ENCODE results near the gene TMEM174. TPM values are rescaled to one million over a fixed set of nuclear protein-coding genes. Genes with fewer than 3 reads are reported as not detected.

The TMEM174 gene
- total RNA-seq, 1 donor from 2014 or later = not detected

- no peak overlapping the region for H3K4me3 ChIP-seq (ENCODE audit: low read depth, low read length)
- TF ChIP-seq, protein P1, sequence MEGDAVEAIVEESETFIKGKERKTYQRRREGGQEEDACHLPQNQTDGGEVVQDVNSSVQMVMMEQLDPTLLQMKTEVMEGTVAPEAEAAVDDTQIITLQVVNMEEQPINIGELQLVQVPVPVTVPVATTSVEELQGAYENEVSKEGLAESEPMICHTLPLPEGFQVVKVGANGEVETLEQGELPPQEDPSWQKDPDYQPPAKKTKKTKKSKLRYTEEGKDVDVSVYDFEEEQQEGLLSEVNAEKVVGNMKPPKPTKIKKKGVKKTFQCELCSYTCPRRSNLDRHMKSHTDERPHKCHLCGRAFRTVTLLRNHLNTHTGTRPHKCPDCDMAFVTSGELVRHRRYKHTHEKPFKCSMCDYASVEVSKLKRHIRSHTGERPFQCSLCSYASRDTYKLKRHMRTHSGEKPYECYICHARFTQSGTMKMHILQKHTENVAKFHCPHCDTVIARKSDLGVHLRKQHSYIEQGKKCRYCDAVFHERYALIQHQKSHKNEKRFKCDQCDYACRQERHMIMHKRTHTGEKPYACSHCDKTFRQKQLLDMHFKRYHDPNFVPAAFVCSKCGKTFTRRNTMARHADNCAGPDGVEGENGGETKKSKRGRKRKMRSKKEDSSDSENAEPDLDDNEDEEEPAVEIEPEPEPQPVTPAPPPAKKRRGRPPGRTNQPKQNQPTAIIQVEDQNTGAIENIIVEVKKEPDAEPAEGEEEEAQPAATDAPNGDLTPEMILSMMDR (conservative IDR thresholded peaks at IDR 0.05; ENCODE audit: low read depth, low read length) = no peak
- no peak for DNase-seq (ENCODE audit: low read depth)
Measured at GRCh38 chr5:73179730-73180129, 6.7 kb downstream of the TMEM174 start.

GRCh38 chr5:73180566-73180965 lies 7.6 kb downstream of the TMEM174 start:
- no peak overlapping the region for H3K4me3 ChIP-seq (ENCODE audit: low read depth, low read length)
- DNase-seq (ENCODE audit: low read depth) = peak; percentile 87
- TF ChIP-seq, protein P1 (conservative IDR thresholded peaks at IDR 0.05; ENCODE audit: low read depth, low read length) = no peak

DNA sequence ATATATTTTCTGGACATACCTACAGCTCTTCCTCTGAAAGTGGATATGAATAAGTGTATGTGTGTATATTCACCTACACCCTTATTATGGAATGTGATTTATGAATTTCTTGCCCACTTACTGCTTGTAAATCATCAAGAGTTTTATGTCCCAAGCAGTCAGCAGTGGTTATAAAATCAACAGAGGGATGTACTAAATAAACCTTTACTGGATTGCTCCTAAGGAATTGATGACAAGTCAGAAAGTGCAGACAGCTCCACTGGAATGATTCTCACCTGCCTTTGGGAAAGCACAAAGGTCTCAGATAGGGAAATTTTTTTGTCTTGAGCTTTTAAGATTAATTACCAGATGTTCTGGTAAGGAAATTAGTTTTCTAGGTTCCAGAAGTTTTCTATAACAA lies 9.3 kb downstream of the TMEM174 start:
- DNase-seq (ENCODE audit: low read depth) = no peak
- TF ChIP-seq, protein P1 (conservative IDR thresholded peaks at IDR 0.05; ENCODE audit: low read depth, low read length) = no peak
- H3K4me3 ChIP-seq (ENCODE audit: low read depth, low read length) = no peak overlapping the region

- no peak for DNase-seq (ENCODE audit: low read depth)
- TF ChIP-seq, protein P1 (conservative IDR thresholded peaks at IDR 0.05; ENCODE audit: low read depth, low read length) = no peak
- H3K4me3 ChIP-seq (ENCODE audit: low read depth, low read length) = no peak overlapping the region
Measured at GRCh38 chr5:73183000-73183399, 10.0 kb downstream of the TMEM174 start.

DNA sequence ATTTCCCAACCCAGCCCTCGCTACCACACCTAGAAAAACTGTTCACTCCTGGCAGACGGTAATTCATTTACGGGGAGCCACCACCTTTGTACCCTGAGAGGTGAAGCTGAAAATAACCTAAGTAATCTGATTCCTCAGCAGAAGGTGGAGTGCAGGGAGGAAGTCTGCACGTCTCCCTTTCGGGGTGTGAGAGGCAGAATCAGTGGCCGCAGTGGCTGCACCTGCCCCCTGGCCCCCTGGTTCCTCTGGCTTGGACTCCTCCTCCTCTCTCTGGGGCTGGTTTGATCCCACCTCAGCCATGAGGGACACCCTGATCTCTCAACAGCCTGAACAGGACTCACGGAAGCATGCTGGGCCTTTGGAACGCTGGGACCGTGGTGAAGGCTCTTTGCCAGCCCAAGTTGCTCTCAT lies 10.5 kb downstream of the TMEM174 start:
- DNase-seq (ENCODE audit: low read depth) = no peak
- TF ChIP-seq, protein P1 (conservative IDR thresholded peaks at IDR 0.05; ENCODE audit: low read depth, low read length) = no peak
- peak overlapping the region; percentile 12 for H3K4me3 ChIP-seq (ENCODE audit: low read depth, low read length)

GRCh38 chr5:73186976-73187375 lies 14.0 kb downstream of the TMEM174 start:
- TF ChIP-seq, protein P1 (conservative IDR thresholded peaks at IDR 0.05; ENCODE audit: low read depth, low read length) = no peak
- DNase-seq (ENCODE audit: low read depth) = no peak
- H3K4me3 ChIP-seq (ENCODE audit: low read depth, low read length) = no peak overlapping the region

DNA sequence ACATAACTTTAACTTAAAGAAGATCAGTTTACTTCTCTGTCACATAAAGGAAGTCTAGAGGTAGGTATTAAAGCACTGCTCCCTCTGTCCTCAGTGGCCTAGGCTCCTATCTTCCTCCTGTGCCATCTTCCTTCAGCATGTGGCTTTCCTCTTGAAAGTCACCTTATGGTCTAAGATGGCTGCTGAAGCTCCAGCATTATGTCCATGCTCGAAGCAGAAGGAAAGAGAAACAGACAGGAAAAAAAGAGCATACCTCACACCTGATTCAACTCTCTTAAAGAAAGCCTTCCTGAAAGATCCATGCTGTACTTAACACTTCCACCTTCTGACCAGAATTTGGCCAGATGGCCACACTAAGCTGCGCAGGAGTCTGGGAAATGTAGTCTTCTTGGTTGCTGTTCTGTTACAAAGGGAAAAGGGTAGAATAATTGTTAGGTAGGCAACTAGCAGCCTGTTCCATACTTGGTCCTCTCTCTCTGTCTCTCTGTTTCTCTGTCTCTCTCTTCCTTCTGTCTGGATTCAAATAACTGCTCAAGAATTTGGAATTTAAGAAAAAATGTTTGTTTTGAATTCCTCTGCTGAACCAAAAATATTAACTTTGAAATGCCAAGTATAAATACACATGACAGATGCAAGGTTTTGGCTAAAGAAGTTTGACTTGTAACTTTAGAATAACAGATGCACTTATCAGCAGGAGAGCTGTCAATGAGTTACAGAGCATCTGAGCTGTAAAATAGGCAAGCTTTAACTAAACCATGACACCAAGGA lies 16.0 kb downstream of the TMEM174 start:
- TF ChIP-seq, protein P1 (conservative IDR thresholded peaks at IDR 0.05; ENCODE audit: low read depth, low read length) = no peak
- H3K4me3 ChIP-seq (ENCODE audit: low read depth, low read length) = no peak overlapping the region
- no peak for DNase-seq (ENCODE audit: low read depth)
